AG04449 (cell line): ENCODE measurements around the gene PRAME.
"Not testable (repeated sequence)": the region's sequence is repeated elsewhere in the genome, so short reads cannot be mapped to it uniquely, and the experiment has no call there.

Source experiments
- CTCF ChIA-PET: fragments of 350-600 bp; formaldehyde crosslinking; extraction: SDS; loops from one replicate; lab custom pipeline; 2021; ENCODE audit warnings: antibody characterized with exemption; lab: Yijun Ruan, JAX
- POLR2A ChIA-PET: fragments of 400-600, 350-600 bp; formaldehyde crosslinking; extraction: SDS; loops from one replicate; lab custom pipeline; 2020; ENCODE audit warnings: antibody characterized with exemption, inconsistent platforms; lab: Yijun Ruan, JAX
- DNase-seq: peaks from one replicate; pipeline ENCODE4 v3.0.0-alpha.2; 2010; ENCODE audit warnings: low read depth, low spot score
- H3K4me3 ChIP-seq: 2 replicates; pipeline ENCODE4 v1.5.1; 2011; ENCODE audit warnings: low read depth, mild to moderate bottlenecking, control low read depth, low read length
- CTCF ChIP-seq: IDR thresholded peaks from one replicate; pipeline ENCODE4 v1.5.1; 2011; ENCODE audit warnings: mild to moderate bottlenecking, moderate library complexity, low read length, control low read depth, inconsistent platforms; ENCODE audit not compliant: insufficient read depth; ENCODE audit errors: missing control alignments

PRAME gene

GRCh38 chr22:22583030-22583429 is 24.0 kb upstream of the PRAME start:
- no peak for TF ChIP-seq CTCF
- ChIA-PET POLR2A (no interaction called here), CTCF (interaction anchor here (1.5 kb wide), 1 partner anchor 119 kb away, joined by 5 read pairs; no protein-coding TSS in a partner anchor)
- DNase-seq: no peak
- no peak overlapping the region for H3K4me3 ChIP-seq

GRCh38 chr22:22581524-22581923 is 22.5 kb upstream of the PRAME start:
- POLR2A ChIA-PET, H3K4me3 ChIP-seq, DNase-seq: not testable (repeated sequence)
- CTCF ChIA-PET: interaction anchor here (1.0 to 1.5 kb wide), 4 partner anchors 10 to 302 kb away, joined by 3 to 5 read pairs (median 4); no protein-coding TSS in a partner anchor

GRCh38 chr22:22579869-22580604 is 21.0 kb upstream of the PRAME start:
- CTCF ChIA-PET: interaction anchor here (1.7 to 2.0 kb wide), 2 partner anchors 11 to 13 kb away, joined by 6 read pairs; no protein-coding TSS in a partner anchor
- POLR2A ChIA-PET: no interaction called here

GRCh38 chr22:22578702-22579424 is 19.8 kb upstream of the PRAME start:
- ChIA-PET CTCF (interaction anchor here (1.5 to 6.4 kb wide), 6 partner anchors 8 to 174 kb away, joined by 3 to 80 read pairs (median 6); no protein-coding TSS in a partner anchor), POLR2A (no interaction called here)
- no peak for TF ChIP-seq CTCF
- no peak for DNase-seq
- H3K4me3 ChIP-seq: no peak overlapping the region

More at GRCh38 chr22:22579869-22580604, 21.0 kb upstream of the PRAME start:
- TF ChIP-seq CTCF: no peak
- no peak for DNase-seq
- no peak overlapping the region for H3K4me3 ChIP-seq

- no peak for TF ChIP-seq CTCF
- DNase-seq: no peak
- ChIA-PET POLR2A (no interaction called here), CTCF (interaction anchor here (0.8 to 6.4 kb wide), 16 partner anchors 10 to 307 kb away, joined by 3 to 80 read pairs (median 4); partner anchors contain the start of gene ZNF280B)
- no peak overlapping the region for H3K4me3 ChIP-seq
Measured at GRCh38 chr22:22576989-22577427, 17.9 kb upstream of the PRAME start.

GRCh38 chr22:22576244-22576988 is 17.4 kb upstream of the PRAME start:
- POLR2A ChIA-PET: no interaction called here
- CTCF ChIA-PET: interaction anchor here (0.8 to 6.4 kb wide), 16 partner anchors 10 to 368 kb away, joined by 3 to 80 read pairs (median 4); partner anchors contain the start of gene ZNF280B
- TF ChIP-seq CTCF: peak; percentile 87
- H3K4me3 ChIP-seq: no peak overlapping the region
- no peak for DNase-seq
